ENCODE results near the gene LSM4. TPM values are rescaled to one million over a fixed set of nuclear protein-coding genes. Genes with fewer than 3 reads are reported as not detected.

LSM4 gene
- total RNA-seq, 2 experiments from 2014 or later: 40.2 to 47.4 TPM

DNA sequence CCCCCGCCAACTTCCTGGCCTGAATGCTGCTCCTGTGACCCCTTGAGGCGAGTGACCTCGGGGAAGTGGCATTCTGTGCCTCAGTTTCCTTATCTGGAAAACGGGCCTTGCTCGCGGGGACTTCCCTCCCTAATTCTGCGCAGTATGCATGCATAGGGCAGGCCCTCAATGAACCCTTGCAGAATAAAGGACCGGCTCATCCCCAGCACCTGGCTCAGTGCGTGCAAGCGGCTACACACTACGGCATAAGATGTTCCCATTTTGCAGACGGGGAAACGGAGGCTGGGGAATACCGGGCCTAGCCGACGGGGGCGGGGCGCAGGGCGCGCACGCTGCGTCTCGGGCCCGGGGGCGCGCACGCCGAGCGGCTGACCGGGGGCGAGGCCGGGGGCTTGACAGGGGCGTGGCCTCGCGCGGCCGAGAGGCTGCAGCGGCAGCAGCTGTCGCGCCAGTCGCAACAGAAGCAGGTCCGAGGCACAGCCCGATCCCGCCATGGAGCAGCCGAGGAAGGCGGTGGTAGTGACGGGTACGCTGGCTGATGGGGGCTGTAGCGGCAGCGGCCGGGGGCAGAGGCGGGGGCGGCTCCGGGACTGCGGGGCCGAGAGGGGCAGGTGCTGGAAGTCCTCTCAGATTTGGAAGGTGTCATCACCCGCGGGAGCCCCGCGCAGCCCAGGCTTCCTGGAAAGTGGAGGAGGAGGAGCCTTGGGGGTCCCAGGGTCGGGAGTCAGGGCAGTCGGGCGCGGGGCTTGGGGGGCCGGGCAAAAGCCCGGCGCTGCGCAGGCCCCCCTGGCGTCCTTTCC, 17.5 kb upstream of the LSM4 start, which contains the start of gene PGPEP1:
Gene PGPEP1 (plus strand): TSS at position 409 of the 800 bp plus-strand sequence. CDS start 84 bp downstream, at position 493.
- Histone ChIP-seq H3K27me3 (ENCODE audit: control insufficient read depth in 1 of 2, insufficient read depth in 2 of 2, low read length in 2 of 2) (no peaks in the 10 kb centered on the region), H3K4me3 (ENCODE audit: low read length) (peak within 1 kb of the TSS; percentile 82), H3K9me3 (ENCODE audit: control insufficient read depth in 1 of 2, insufficient read depth in 1 of 2, low read length in 2 of 2) (no peaks in the 10 kb centered on the region), H3K4me1 (ENCODE audit: insufficient read depth, low read length) (peaks cover 21% of the 10 kb centered on the region), H3K27ac (ENCODE audit: low read depth in 1 of 2, low read length in 2 of 2) (peak within 1 kb of the TSS; percentile 45 to 49), H3K36me3 (ENCODE audit: insufficient read depth, low read length) (peaks cover 13% of the 10 kb centered on the region)
- peaks cover 15% of the 10 kb centered on the region for H3K4me1 Mint-ChIP-seq (ENCODE audit: low read depth)
- ATAC-seq (ENCODE audit: poor library complexity): peak; percentile 41
- intact Hi-C loops (cut with DNase I, micrococcal nuclease): loop anchor here in 1 of 2 experiments (5.0 kb wide), 1 partner anchor 77 kb away; the partner anchor contains the start of gene SSBP4
- no peaks in the 10 kb centered on the region for H3K9me3 Mint-ChIP-seq
- peaks cover 24% of the 10 kb centered on the region for H3K36me3 Mint-ChIP-seq (ENCODE audit: low read depth)
- TF ChIP-seq, protein P1, sequence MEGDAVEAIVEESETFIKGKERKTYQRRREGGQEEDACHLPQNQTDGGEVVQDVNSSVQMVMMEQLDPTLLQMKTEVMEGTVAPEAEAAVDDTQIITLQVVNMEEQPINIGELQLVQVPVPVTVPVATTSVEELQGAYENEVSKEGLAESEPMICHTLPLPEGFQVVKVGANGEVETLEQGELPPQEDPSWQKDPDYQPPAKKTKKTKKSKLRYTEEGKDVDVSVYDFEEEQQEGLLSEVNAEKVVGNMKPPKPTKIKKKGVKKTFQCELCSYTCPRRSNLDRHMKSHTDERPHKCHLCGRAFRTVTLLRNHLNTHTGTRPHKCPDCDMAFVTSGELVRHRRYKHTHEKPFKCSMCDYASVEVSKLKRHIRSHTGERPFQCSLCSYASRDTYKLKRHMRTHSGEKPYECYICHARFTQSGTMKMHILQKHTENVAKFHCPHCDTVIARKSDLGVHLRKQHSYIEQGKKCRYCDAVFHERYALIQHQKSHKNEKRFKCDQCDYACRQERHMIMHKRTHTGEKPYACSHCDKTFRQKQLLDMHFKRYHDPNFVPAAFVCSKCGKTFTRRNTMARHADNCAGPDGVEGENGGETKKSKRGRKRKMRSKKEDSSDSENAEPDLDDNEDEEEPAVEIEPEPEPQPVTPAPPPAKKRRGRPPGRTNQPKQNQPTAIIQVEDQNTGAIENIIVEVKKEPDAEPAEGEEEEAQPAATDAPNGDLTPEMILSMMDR (IDR thresholded peaks at IDR 0.05): no peak
- H3K27me3 Mint-ChIP-seq: no peaks in the 10 kb centered on the region
- POLR2A ChIA-PET: interaction anchor here (1.7 to 3.9 kb wide), 3 partner anchors 11 to 61 kb away, joined by 7 to 39 read pairs (median 30); partner anchors contain the start of gene JUND
- H3K27ac Mint-ChIP-seq: peak within 1 kb of the TSS; percentile 77
- peak within 1 kb of the TSS; percentile 89 for H3K4me3 Mint-ChIP-seq
- CTCF ChIA-PET: interaction anchor here (1.1 kb wide), 1 partner anchor 61 kb away, joined by 4 read pairs; no protein-coding TSS in a partner anchor
- DNase-seq: peak in 11 of 14 experiments; percentile 27 to 81 (median 68)

DNA sequence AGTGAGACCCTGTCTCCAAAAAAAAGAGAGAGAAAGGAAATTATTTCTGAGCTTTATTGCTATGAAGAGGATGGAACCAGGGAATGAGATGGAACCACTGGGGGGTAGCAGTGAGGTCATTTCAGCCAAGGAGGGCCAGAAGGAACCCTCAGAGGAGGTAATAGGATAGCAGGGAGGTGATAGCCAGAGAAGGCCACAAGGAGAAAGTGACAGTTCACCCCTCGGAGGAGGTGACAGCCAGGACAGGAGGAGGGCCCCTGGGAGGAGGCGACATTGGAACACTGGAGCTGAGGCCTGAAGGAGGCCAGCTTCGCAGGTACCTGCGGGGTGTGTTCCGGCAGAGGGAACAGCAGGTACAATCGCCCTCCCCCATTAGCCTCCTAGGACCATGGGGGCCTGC, 16.8 kb upstream of the LSM4 start:
- H3K27ac Mint-ChIP-seq: peak overlapping the region; percentile 63
- Histone ChIP-seq H3K4me3 (ENCODE audit: low read length) (peak overlapping the region; percentile 82), H3K4me1 (ENCODE audit: insufficient read depth, low read length) (peaks cover 21% of the 10 kb centered on the region), H3K9me3 (ENCODE audit: control insufficient read depth in 1 of 2, insufficient read depth in 1 of 2, low read length in 2 of 2) (no peaks in the 10 kb centered on the region), H3K27ac (ENCODE audit: low read depth in 1 of 2, low read length in 2 of 2) (no peak overlapping the region), H3K27me3 (ENCODE audit: control insufficient read depth in 1 of 2, insufficient read depth in 2 of 2, low read length in 2 of 2) (no peaks in the 10 kb centered on the region), H3K36me3 (ENCODE audit: insufficient read depth, low read length) (peaks cover 8% of the 10 kb centered on the region)
- H3K27me3 Mint-ChIP-seq: no peaks in the 10 kb centered on the region
- POLR2A ChIA-PET: interaction anchor here (1.7 to 3.3 kb wide), 2 partner anchors 11 to 60 kb away, joined by 7 to 39 read pairs; partner anchors contain the start of gene JUND
- peaks cover 19% of the 10 kb centered on the region for H3K36me3 Mint-ChIP-seq (ENCODE audit: low read depth)
- ATAC-seq (ENCODE audit: poor library complexity): no peak
- H3K4me1 Mint-ChIP-seq (ENCODE audit: low read depth): peaks cover 15% of the 10 kb centered on the region
- H3K9me3 Mint-ChIP-seq: no peaks in the 10 kb centered on the region
- peak overlapping the region; percentile 88 for H3K4me3 Mint-ChIP-seq
- peak in 1 of 14 experiments; percentile 37 for DNase-seq
- TF ChIP-seq, protein P1 (IDR thresholded peaks at IDR 0.05): no peak
- CTCF ChIA-PET: interaction anchor here (1.0 to 1.1 kb wide), 2 partner anchors 11 to 60 kb away, joined by 3 to 4 read pairs; no protein-coding TSS in a partner anchor
- intact Hi-C loops (cut with DNase I, micrococcal nuclease): loop anchor here in 1 of 2 experiments (5.0 kb wide), 1 partner anchor 78 kb away; the partner anchor contains the start of gene SSBP4

- POLR2A ChIA-PET: interaction anchor here (1.7 to 3.3 kb wide), 2 partner anchors 10 to 59 kb away, joined by 7 to 39 read pairs; partner anchors contain the start of gene JUND
- H3K27ac ChIP-seq (ENCODE audit: low read depth in 1 of 2, low read length in 2 of 2): no peak overlapping the region
- ATAC-seq (ENCODE audit: poor library complexity): no peak
- TF ChIP-seq, protein P1 (IDR thresholded peaks at IDR 0.05): no peak
- H3K4me1 Mint-ChIP-seq (ENCODE audit: low read depth): peaks cover 15% of the 10 kb centered on the region
- H3K4me3 Mint-ChIP-seq: peak overlapping the region; percentile 75
- intact Hi-C loops (cut with DNase I, micrococcal nuclease): no loop called here
- no peaks in the 10 kb centered on the region for H3K9me3 Mint-ChIP-seq
- H3K27me3 Mint-ChIP-seq: no peaks in the 10 kb centered on the region
- H3K27me3 ChIP-seq (ENCODE audit: control insufficient read depth in 1 of 2, insufficient read depth in 2 of 2, low read length in 2 of 2): no peaks in the 10 kb centered on the region
- no peak overlapping the region for H3K27ac Mint-ChIP-seq
- H3K36me3 ChIP-seq (ENCODE audit: insufficient read depth, low read length): peaks cover 3% of the 10 kb centered on the region
- H3K4me3 ChIP-seq (ENCODE audit: low read length): no peak overlapping the region
- H3K36me3 Mint-ChIP-seq (ENCODE audit: low read depth): peaks cover 13% of the 10 kb centered on the region
- H3K9me3 ChIP-seq (ENCODE audit: control insufficient read depth in 1 of 2, insufficient read depth in 1 of 2, low read length in 2 of 2): no peaks in the 10 kb centered on the region
- peaks cover 21% of the 10 kb centered on the region for H3K4me1 ChIP-seq (ENCODE audit: insufficient read depth, low read length)
- DNase-seq: no peak
- CTCF ChIA-PET: interaction anchor here (0.6 to 2.0 kb wide), 3 partner anchors 50 to 59 kb away, joined by 3 to 4 read pairs (median 3); no protein-coding TSS in a partner anchor
Observed at GRCh38 chr19:18338541-18338940, 15.7 kb upstream of the LSM4 start.

Measured in CD4-positive, alpha-beta T cell (primary cell).